Neutrophil (primary cell): ENCODE measurements around the gene EIF4ENIF1.
"Not testable (repeated sequence)": the region's sequence is repeated elsewhere in the genome, so short reads cannot be mapped to it uniquely, and the experiment has no call there.

Experiments used
- H3K27ac ChIP-seq: fragments of 200-600 bp; sonication (generic); 2 replicates; pipeline ENCODE4 v1.5.1; 2016; ENCODE audit warnings: mild to moderate bottlenecking, moderate library complexity
- H3K27me3 ChIP-seq: fragments of 200-600 bp; sonication (generic); 2 replicates; pipeline ENCODE4 v1.6.0; 2016; ENCODE audit warnings: mild to moderate bottlenecking
- H3K36me3 ChIP-seq: fragments of 200-600 bp; sonication (generic); 2 replicates; pipeline ENCODE4 v1.5.1; 2017
- H3K4me1 ChIP-seq, 2 experiments: fragments of 200-600 bp in 1 of 2; sonication (generic) in 1 of 2; 1 replicate in 1 of 2; 2 replicates in 1 of 2; pipeline versions ENCODE4 v1.5.1 to v1.6.1; 2013 to 2016; ENCODE audit warnings: low read depth in 1 of 2, low read length in 1 of 2, mild to moderate bottlenecking in 1 of 2, moderate library complexity in 1 of 2; ENCODE audit not compliant: control insufficient read depth in 1 of 2, insufficient read depth in 1 of 2
- H3K4me3 ChIP-seq, 2 experiments: fragments of 200-600 bp in 1 of 2; sonication (generic) in 1 of 2; 1 replicate in 1 of 2; 2 replicates in 1 of 2; pipeline ENCODE4 v1.5.1; 2013 to 2016; ENCODE audit warnings: low read depth in 1 of 2, low read length in 1 of 2, mild to moderate bottlenecking in 1 of 2, moderate library complexity in 1 of 2
- H3K9me3 ChIP-seq: fragments of 200-600 bp; sonication (generic); 2 replicates; pipeline ENCODE4 v1.5.1; 2016
- CTCF ChIP-seq: fragments of 200-600 bp; sonication (generic); IDR thresholded peaks from 2 replicates; pipeline ENCODE4 v1.5.1; 2016; ENCODE audit warnings: antibody characterized with exemption

Gene EIF4ENIF1

GRCh38 chr22:31440681-31441080, 49.0 kb downstream of the EIF4ENIF1 start:
- H3K9me3 ChIP-seq, result no peaks in the 10 kb centered on the region
- no peaks in the 10 kb centered on the region for H3K27me3 ChIP-seq
- no peak overlapping the region for H3K27ac ChIP-seq
- H3K4me3 ChIP-seq, result no peak overlapping the region
- peaks cover 99% of the 10 kb centered on the region for H3K36me3 ChIP-seq
- TF ChIP-seq CTCF, result no peak
- no peaks in the 10 kb centered on the region for H3K4me1 ChIP-seq

- no peak overlapping the region for H3K4me3 ChIP-seq
- no peaks in the 10 kb centered on the region for H3K4me1 ChIP-seq
- H3K27me3 ChIP-seq, result no peaks in the 10 kb centered on the region
- no peaks in the 10 kb centered on the region for H3K9me3 ChIP-seq
- no peak overlapping the region for H3K27ac ChIP-seq
- no peak for TF ChIP-seq CTCF
- peaks cover 100% of the 10 kb centered on the region for H3K36me3 ChIP-seq
Observed at GRCh38 chr22:31439808-31440207, 49.8 kb downstream of the EIF4ENIF1 start.

GRCh38 chr22:31436132-31436531, 53.5 kb downstream of the EIF4ENIF1 start:
- Histone ChIP-seq H3K4me1 (no peaks in the 10 kb centered on the region), H3K4me3 (no peak overlapping the region), H3K27ac (no peak overlapping the region), H3K36me3 (peaks cover 100% of the 10 kb centered on the region), H3K27me3 (no peaks in the 10 kb centered on the region), H3K9me3 (no peaks in the 10 kb centered on the region)
- no peak for TF ChIP-seq CTCF

- Histone ChIP-seq H3K4me3 (no peak overlapping the region), H3K27me3 (no peaks in the 10 kb centered on the region), H3K27ac (no peak overlapping the region), H3K4me1 (no peaks in the 10 kb centered on the region), H3K9me3 (no peaks in the 10 kb centered on the region), H3K36me3 (peaks cover 94% of the 10 kb centered on the region)
- no peak for TF ChIP-seq CTCF
Observed at GRCh38 chr22:31431950-31432349, 57.7 kb downstream of the EIF4ENIF1 start.

GRCh38 chr22:31425331-31426050, 64.2 kb downstream of the EIF4ENIF1 start:
- no peak for TF ChIP-seq CTCF
- Histone ChIP-seq H3K4me3 (no peak overlapping the region), H3K4me1 (no peaks in the 10 kb centered on the region), H3K27me3 (no peaks in the 10 kb centered on the region), H3K27ac (no peak overlapping the region), H3K36me3 (peaks cover 95% of the 10 kb centered on the region), H3K9me3 (no peaks in the 10 kb centered on the region)

- not testable (repeated sequence) for H3K4me3 ChIP-seq, H3K27me3 ChIP-seq, H3K27ac ChIP-seq, H3K9me3 ChIP-seq
- H3K4me1 ChIP-seq, result peaks cover 13 to 16% of the 10 kb centered on the region in 2 experiments
- peaks cover 34% of the 10 kb centered on the region for H3K36me3 ChIP-seq
Observed at GRCh38 chr22:31402350-31402749, 87.3 kb downstream of the EIF4ENIF1 start.
